ENCODE results near the gene MSANTD1. TPM values are rescaled to one million over a fixed set of nuclear protein-coding genes. Genes with fewer than 3 reads are reported as not detected.

MSANTD1 gene
- total RNA-seq, result 1.2 TPM in 2 replicates
- long read RNA-seq, result 0 reads

DNA sequence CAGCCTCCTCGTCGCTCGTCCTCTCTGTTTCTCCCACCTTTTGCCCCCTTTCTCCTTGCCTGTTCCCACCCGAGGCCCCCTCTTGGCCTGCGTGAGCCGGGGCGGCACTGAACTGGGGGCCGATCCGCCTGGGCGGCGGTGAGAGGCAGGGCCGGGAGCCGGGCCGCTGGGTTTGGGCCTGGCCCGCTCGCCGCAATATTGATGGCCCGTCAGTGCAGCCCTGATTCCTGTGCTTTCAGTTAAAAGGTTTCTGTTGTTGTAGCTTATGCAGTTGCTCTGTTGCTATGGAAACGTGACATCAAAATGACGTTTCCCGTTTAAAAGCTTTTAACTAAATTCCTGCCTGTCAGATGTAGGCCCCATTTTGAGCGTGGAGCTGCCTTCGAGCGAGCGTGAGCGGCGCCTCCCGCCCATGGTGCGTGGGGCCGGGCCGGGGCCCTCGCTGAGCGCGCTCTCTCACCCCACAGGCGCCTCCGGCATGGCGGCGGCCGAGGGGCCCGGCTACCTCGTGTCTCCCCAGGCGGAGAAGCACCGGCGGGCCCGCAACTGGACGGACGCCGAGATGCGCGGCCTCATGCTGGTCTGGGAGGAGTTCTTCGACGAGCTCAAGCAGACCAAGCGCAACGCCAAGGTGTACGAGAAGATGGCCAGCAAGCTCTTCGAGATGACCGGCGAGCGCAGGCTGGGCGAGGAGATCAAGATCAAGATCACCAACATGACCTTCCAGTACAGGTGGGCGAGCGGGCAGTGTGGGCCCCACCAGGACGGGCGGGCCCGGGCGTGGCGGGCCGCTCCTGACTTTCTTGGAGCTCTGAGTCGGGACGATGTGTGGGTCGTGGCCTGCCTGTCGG, at the start of gene MSANTD1:
MSANTD1 (plus strand) TSS at position 349 of the 851 bp plus-strand sequence; CDS start at position 413, 64 bp downstream.
- no peak within 1 kb of the TSS for H3K4me3 Mint-ChIP-seq
- DNase-seq (ENCODE audit: low read depth, low spot score), result no peak
- H3K27me3 Mint-ChIP-seq (ENCODE audit: low read depth), result no peaks in the 10 kb centered on the region
- H3K36me3 Mint-ChIP-seq (ENCODE audit: low read depth), result no peaks in the 10 kb centered on the region
- no peaks in the 10 kb centered on the region for H3K4me1 Mint-ChIP-seq
- H3K27ac Mint-ChIP-seq (ENCODE audit: unreplicated experiment), result peak within 1 kb of the TSS; percentile 84
- H3K9me3 Mint-ChIP-seq, result no peaks in the 10 kb centered on the region
- TF ChIP-seq, protein P1, sequence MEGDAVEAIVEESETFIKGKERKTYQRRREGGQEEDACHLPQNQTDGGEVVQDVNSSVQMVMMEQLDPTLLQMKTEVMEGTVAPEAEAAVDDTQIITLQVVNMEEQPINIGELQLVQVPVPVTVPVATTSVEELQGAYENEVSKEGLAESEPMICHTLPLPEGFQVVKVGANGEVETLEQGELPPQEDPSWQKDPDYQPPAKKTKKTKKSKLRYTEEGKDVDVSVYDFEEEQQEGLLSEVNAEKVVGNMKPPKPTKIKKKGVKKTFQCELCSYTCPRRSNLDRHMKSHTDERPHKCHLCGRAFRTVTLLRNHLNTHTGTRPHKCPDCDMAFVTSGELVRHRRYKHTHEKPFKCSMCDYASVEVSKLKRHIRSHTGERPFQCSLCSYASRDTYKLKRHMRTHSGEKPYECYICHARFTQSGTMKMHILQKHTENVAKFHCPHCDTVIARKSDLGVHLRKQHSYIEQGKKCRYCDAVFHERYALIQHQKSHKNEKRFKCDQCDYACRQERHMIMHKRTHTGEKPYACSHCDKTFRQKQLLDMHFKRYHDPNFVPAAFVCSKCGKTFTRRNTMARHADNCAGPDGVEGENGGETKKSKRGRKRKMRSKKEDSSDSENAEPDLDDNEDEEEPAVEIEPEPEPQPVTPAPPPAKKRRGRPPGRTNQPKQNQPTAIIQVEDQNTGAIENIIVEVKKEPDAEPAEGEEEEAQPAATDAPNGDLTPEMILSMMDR (conservative IDR thresholded peaks at IDR 0.05), result no peak

DNA sequence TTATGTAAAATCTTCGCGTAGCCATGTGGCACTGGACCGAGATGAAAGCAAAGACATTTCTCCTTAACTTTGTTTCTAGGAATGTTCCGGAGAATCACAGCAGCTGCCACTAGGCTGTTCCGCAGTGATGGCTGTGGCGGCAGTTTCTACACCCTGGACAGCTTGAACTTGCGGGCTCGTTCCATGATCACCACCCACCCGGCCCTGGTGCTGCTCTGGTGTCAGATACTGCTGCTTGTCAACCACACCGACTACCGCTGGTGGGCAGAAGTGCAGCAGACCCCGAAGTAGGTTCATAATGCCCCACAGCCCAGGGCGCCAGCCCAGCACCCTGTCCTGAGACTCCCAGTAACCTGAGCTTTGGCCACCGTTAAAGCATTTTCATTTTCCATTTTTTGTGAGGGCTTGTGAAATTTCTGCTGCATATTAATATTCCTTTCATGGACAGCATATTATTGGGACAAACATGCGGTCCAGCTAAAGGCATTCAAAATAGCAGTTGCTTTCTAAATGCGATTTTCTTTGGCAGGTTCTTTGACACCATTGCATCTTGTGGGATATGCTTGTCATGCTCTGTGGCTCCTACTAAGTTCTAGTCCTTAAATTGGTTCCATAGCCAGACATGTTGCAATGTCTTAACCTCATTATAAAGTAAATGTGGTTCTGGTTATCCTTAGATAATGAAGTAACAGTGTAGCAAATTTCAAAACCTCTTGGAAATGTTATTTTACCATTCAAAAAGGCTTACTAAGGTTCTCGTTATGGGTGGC, 49.1 kb upstream of the MSANTD1 start:
- Mint-ChIP-seq H3K9me3 (no peaks in the 10 kb centered on the region), H3K27me3 (ENCODE audit: low read depth) (no peaks in the 10 kb centered on the region), H3K27ac (ENCODE audit: unreplicated experiment) (no peak overlapping the region), H3K4me1 (no peaks in the 10 kb centered on the region), H3K36me3 (ENCODE audit: low read depth) (peaks cover 5% of the 10 kb centered on the region), H3K4me3 (no peak overlapping the region)
- TF ChIP-seq, protein P1 (conservative IDR thresholded peaks at IDR 0.05), result no peak
- DNase-seq (ENCODE audit: low read depth, low spot score), result no peak

- H3K27ac Mint-ChIP-seq (ENCODE audit: unreplicated experiment), result no peak overlapping the region
- peaks cover 5% of the 10 kb centered on the region for H3K36me3 Mint-ChIP-seq (ENCODE audit: low read depth)
- H3K27me3 Mint-ChIP-seq (ENCODE audit: low read depth), result no peaks in the 10 kb centered on the region
- no peaks in the 10 kb centered on the region for H3K4me1 Mint-ChIP-seq
- TF ChIP-seq, protein P1 (conservative IDR thresholded peaks at IDR 0.05), result no peak
- no peak overlapping the region for H3K4me3 Mint-ChIP-seq
- H3K9me3 Mint-ChIP-seq, result no peaks in the 10 kb centered on the region
- DNase-seq (ENCODE audit: low read depth, low spot score), result no peak
Observed at GRCh38 chr4:3200423-3201090, 48.4 kb upstream of the MSANTD1 start.

DNA sequence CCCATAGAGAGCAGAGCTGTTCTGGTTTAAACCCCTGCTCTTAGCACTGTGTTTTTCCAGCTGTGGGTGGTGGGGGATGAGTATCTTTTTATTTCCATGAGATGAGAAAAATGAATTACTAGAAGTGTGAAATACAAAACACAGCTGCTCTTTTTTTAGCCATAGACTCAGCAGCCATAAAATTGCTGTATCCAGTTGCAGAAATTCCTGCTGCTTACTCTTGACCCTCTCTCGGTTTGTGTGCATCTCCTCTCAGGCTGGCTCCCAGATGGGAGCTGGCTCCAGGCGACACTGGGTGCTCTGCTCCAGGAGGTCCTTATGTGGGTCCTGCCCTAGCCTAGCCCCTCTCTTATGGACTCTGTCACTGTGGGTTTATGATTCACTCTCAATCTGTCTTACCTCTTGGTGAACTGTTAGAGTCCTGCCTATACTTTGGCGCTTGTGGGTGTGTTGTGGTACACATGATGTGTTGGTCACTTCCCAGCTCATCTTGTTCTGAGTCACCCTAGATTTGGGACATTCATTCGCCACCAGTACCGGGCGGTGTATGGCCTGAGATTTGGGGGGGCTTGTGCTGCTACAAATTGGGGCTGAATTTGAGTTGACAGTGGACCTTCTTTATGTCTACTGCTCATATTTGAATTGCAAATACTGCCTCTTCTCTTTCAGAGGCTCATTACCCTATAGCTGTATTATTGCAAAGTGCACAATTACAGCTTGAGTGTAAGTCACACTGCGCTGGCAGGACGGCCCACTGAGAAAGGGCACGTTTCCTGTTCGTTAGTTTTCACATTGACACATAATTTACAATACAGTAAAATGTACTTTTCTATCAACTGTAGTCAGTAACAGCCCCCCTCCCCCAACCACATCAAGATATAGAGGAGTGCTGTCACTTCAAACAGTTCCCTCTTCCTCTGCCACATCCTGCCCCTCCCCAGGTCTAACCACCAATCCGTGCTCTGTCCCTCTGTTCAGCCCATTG, 46.9 kb upstream of the MSANTD1 start:
- H3K27me3 Mint-ChIP-seq (ENCODE audit: low read depth), result no peaks in the 10 kb centered on the region
- DNase-seq (ENCODE audit: low read depth, low spot score), result no peak
- TF ChIP-seq, protein P1 (conservative IDR thresholded peaks at IDR 0.05), result no peak
- no peaks in the 10 kb centered on the region for H3K9me3 Mint-ChIP-seq
- no peak overlapping the region for H3K4me3 Mint-ChIP-seq
- peaks cover 6% of the 10 kb centered on the region for H3K4me1 Mint-ChIP-seq
- peaks cover 2% of the 10 kb centered on the region for H3K36me3 Mint-ChIP-seq (ENCODE audit: low read depth)
- no peak overlapping the region for H3K27ac Mint-ChIP-seq (ENCODE audit: unreplicated experiment)

Measured in neural crest cell (in vitro differentiated cells).